ENCODE measurements around the gene ANAPC7. TPM values are rescaled to one million over a fixed set of nuclear protein-coding genes. Genes with fewer than 3 reads are reported as not detected.

Gene ANAPC7
- total and polyA plus RNA-seq, 2 of the 13 experiments (the other 11 are each of a cell fraction or from before 2014, with no cell fraction given) = 40.0 to 69.1 TPM

- TF ChIP-seq ZBTB10 (CRISPR knock-in tag; IDR thresholded peaks at IDR 0.05; ENCODE audit: borderline replicate concordance) = no peak
- no peak for TF ChIP-seq ZBTB14 (CRISPR knock-in tag; IDR thresholded peaks at IDR 0.05)
- peak; percentile 34; the same call in 1 of the 2 replicates for TF ChIP-seq ZNF605 (CRISPR knock-in tag; IDR thresholded peaks at IDR 0.05)
- 0 out of 2 replicates have a peak, but pooled peaks have one; percentile 15 for TF ChIP-seq ELF1 (CRISPR knock-in tag; IDR thresholded peaks at IDR 0.05)
- peak; percentile 41; the same call in 1 of the 2 replicates for TF ChIP-seq HNF1B (CRISPR knock-in tag; IDR thresholded peaks at IDR 0.05)
- peak; percentile 59; the same call in 1 of the 2 replicates for TF ChIP-seq POLR2AphosphoS5 (IDR thresholded peaks at IDR 0.05; ENCODE audit: low read depth, low read length)
- 0 out of 2 replicates have a peak, but pooled peaks have one; percentile 10 for TF ChIP-seq ELF4 (CRISPR knock-in tag; IDR thresholded peaks at IDR 0.05; ENCODE audit: borderline replicate concordance)
- TF ChIP-seq BCL6 (CRISPR knock-in tag; IDR thresholded peaks at IDR 0.05) = 0 out of 2 replicates have a peak, but pooled peaks have one; percentile 10
- TF ChIP-seq ZNF430 (CRISPR knock-in tag; IDR thresholded peaks at IDR 0.05) = 0 out of 2 replicates have a peak, but pooled peaks have one; percentile 42
- TF ChIP-seq ZNF335 (CRISPR knock-in tag; IDR thresholded peaks at IDR 0.05) = peak; percentile 99
- TF ChIP-seq IRF2 (CRISPR knock-in tag; IDR thresholded peaks at IDR 0.05) = peak; percentile 17; the same call in 1 of the 2 replicates
- TF ChIP-seq PPARG (CRISPR knock-in tag; conservative IDR thresholded peaks at IDR 0.05) = no peak
- 0 out of 2 replicates have a peak, but pooled peaks have one; percentile 16 for TF ChIP-seq EHMT2 (IDR thresholded peaks at IDR 0.05; ENCODE audit: borderline replicate concordance, low read depth, low read length)
- TF ChIP-seq ZFP41 (CRISPR knock-in tag; IDR thresholded peaks at IDR 0.05; ENCODE audit: borderline replicate concordance) = no peak
- TF ChIP-seq AHDC1 (CRISPR knock-in tag; IDR thresholded peaks at IDR 0.05; ENCODE audit: borderline replicate concordance) = peak; percentile 31; the same call in 1 of the 2 replicates
- TF ChIP-seq ZNF777 (CRISPR knock-in tag; IDR thresholded peaks at IDR 0.05) = 0 out of 2 replicates have a peak, but pooled peaks have one; percentile 22
- TF ChIP-seq ATF7 (IDR thresholded peaks at IDR 0.05) = no peak
- no peak for TF ChIP-seq ATF7 (CRISPR knock-in tag; IDR thresholded peaks at IDR 0.05)
Measured at GRCh38 chr12:110403976-110404682, 621 bp upstream of the ANAPC7 start (continued).

Measured in HepG2 (cell line).